ENCODE data around the gene IPO11.

The IPO11 gene

DNA sequence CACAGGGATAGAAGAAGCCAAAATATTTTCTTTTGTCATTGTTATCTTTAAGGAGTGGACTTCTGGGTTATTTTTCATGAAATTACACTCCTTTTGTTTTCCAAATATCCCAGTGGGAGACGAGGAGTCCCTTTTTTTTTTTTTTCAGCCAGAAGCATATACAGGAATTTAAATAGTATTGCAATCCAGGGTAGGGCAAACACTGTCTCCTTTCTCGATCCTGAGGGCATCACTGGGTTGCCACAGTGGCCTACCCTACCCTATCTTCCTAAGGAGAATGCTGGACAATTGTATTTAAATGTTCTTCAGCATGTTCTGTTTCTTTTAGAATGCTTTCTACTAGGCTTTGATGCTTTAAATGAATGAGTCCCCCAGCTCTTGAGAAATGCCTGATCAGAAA, 214.0 kb downstream of the IPO11 start:
- peaks cover 8% of the 10 kb centered on the region for H3K36me3 ChIP-seq
- no peak for TF ChIP-seq CTCF (IDR thresholded peaks at IDR 0.05; ENCODE audit: low read depth, low read length)
- no peak overlapping the region for H3K4me3 ChIP-seq (ENCODE audit: low read depth, low read length)
- H3K4me1 ChIP-seq, result no peaks in the 10 kb centered on the region
- H3K9me3 ChIP-seq, result no peaks in the 10 kb centered on the region
- DNase-seq, result no peak
- no peaks in the 10 kb centered on the region for H3K27me3 ChIP-seq

DNA sequence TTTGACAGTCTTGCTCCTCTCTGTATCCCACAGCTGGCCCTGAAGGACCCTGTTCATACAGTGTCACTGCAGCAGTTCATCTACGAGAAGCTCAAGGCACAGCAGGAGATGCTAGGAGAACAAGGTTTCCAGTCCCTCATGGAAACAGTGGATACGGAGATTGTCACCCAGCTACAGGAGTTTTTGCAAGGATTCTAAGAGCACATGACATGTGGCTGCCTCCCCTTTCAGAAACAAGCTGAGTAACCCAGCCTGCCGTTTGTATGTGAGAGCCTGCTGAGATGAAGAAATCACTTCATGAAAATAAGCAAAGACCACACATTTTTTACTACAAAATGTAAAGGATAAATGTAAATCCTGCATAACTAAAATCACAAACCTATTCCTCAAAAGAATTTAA, 214.6 kb downstream of the IPO11 start:
- H3K36me3 ChIP-seq, result peaks cover 8% of the 10 kb centered on the region
- no peaks in the 10 kb centered on the region for H3K27me3 ChIP-seq
- no peak for DNase-seq
- TF ChIP-seq CTCF (IDR thresholded peaks at IDR 0.05; ENCODE audit: low read depth, low read length), result no peak
- H3K9me3 ChIP-seq, result no peaks in the 10 kb centered on the region
- no peaks in the 10 kb centered on the region for H3K4me1 ChIP-seq
- no peak overlapping the region for H3K4me3 ChIP-seq (ENCODE audit: low read depth, low read length)

GRCh38 chr5:62627901-62628300, 215.3 kb downstream of the IPO11 start:
- DNase-seq, result no peak
- TF ChIP-seq CTCF (IDR thresholded peaks at IDR 0.05; ENCODE audit: low read depth, low read length), result no peak
- Histone ChIP-seq H3K27me3 (no peaks in the 10 kb centered on the region), H3K36me3 (peaks cover 8% of the 10 kb centered on the region), H3K9me3 (no peaks in the 10 kb centered on the region), H3K4me3 (ENCODE audit: low read depth, low read length) (no peak overlapping the region), H3K4me1 (no peaks in the 10 kb centered on the region)

GRCh38 chr5:62631909-62632580, 219.5 kb downstream of the IPO11 start:
- no peak for TF ChIP-seq CTCF (IDR thresholded peaks at IDR 0.05; ENCODE audit: low read depth, low read length)
- no peaks in the 10 kb centered on the region for H3K9me3 ChIP-seq
- H3K36me3 ChIP-seq, result peaks cover 8% of the 10 kb centered on the region
- no peak overlapping the region for H3K4me3 ChIP-seq (ENCODE audit: low read depth, low read length)
- no peaks in the 10 kb centered on the region for H3K4me1 ChIP-seq
- H3K27me3 ChIP-seq, result no peaks in the 10 kb centered on the region
- no peak for DNase-seq

GRCh38 chr5:62633243-62633642, 220.7 kb downstream of the IPO11 start:
- TF ChIP-seq CTCF (IDR thresholded peaks at IDR 0.05; ENCODE audit: low read depth, low read length), result no peak
- Histone ChIP-seq H3K4me3 (ENCODE audit: low read depth, low read length) (no peak overlapping the region), H3K9me3 (no peaks in the 10 kb centered on the region), H3K4me1 (no peaks in the 10 kb centered on the region), H3K36me3 (peaks cover under 1% of the 10 kb centered on the region; the same call in 1 of the 2 replicates), H3K27me3 (no peaks in the 10 kb centered on the region)
- no peak for DNase-seq

DNA sequence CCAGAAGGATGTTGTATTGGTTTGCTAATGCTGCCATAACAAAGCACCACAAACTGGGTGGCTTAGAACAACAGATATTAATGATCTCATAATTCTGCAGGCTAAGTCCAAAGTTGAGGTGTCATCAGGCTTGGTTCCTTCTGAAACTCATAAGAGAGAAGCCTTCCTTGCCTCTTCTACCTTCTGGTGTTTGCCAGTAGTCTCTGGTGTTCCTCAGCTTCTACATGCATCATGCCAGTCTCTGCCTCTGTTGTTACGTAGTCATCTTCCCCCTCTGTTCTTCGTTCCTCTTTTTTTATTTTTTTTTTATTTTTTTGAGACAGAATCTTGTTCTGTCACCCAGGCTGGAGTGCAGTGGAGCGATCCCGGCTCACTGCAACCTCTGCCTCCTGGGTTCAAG, 227.9 kb downstream of the IPO11 start:
- Histone ChIP-seq H3K9me3 (no peaks in the 10 kb centered on the region), H3K4me1 (no peaks in the 10 kb centered on the region), H3K27me3 (no peaks in the 10 kb centered on the region), H3K4me3 (ENCODE audit: low read depth, low read length) (no peak overlapping the region), H3K36me3 (no peaks in the 10 kb centered on the region)
- TF ChIP-seq CTCF (IDR thresholded peaks at IDR 0.05; ENCODE audit: low read depth, low read length), result no peak
- DNase-seq, result no peak

Measured in BE2C (cell line).